ENCODE results near the gene CALU. TPM values are rescaled to one million over a fixed set of nuclear protein-coding genes. Genes with fewer than 3 reads are reported as not detected.

CALU gene
- polyA plus RNA-seq, 1 donor (not counting 4 experiments of a cell fraction or from before 2014, with no cell fraction given): 155 TPM

DNA sequence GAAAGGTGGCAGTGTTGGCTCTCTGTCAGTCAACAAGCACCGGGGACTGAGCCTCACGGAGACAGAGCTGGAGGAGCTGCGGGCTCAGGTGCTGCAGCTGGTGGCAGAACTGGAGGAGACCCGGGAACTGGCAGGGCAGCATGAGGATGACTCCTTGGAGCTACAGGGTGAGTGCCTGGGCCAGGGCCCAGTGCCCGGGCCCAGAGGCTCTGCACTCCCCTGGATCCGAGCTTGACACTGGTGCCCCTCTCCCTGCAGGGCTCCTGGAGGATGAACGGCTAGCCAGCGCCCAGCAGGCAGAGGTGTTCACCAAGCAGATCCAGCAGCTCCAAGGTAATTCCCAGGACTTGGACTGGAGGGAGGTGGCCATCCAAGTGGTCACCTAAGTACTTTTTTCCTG lies 55.3 kb downstream of the CALU start:
- peaks cover 16% of the 10 kb centered on the region for H3K27me3 ChIP-seq (ENCODE audit: control insufficient read depth, extremely low read depth, insufficient read depth, low read length)
- H3K79me2 ChIP-seq (ENCODE audit: control insufficient read depth, insufficient read depth, low read length): no peaks in the 10 kb centered on the region
- H3K27ac ChIP-seq (ENCODE audit: control insufficient read depth, insufficient read depth, low read length): no peak overlapping the region
- no peak overlapping the region for H2AFZ ChIP-seq (ENCODE audit: control insufficient read depth, low read length)
- DNase-seq (ENCODE audit: low read depth, low spot score) (no peak), FAIRE-seq (no peak)
- H3K36me3 ChIP-seq (ENCODE audit: control insufficient read depth in 2 of 2, extremely low read depth in 1 of 2, insufficient read depth in 2 of 2, low read length in 2 of 2): no peaks in the 10 kb centered on the region
- H3K9me3 ChIP-seq (ENCODE audit: control insufficient read depth, low read depth, low read length): no peaks in the 10 kb centered on the region
- no peak overlapping the region for H3K4me2 ChIP-seq (ENCODE audit: control insufficient read depth, extremely low read depth, insufficient read depth, low read depth, low read length)
- dilution Hi-C loops (cut with MboI; ENCODE audit: extremely low pct_ligation_motif_present, low sequenced_read_pairs): no loop called here
- no peak overlapping the region for H3K4me3 ChIP-seq (ENCODE audit: control insufficient read depth in 2 of 3, extremely low read depth in 1 of 3, insufficient read depth in 2 of 3, low read depth in 1 of 3, low read length in 3 of 3)
- H3K9ac ChIP-seq (ENCODE audit: control insufficient read depth, extremely low read depth, insufficient read depth, low read length): no peak overlapping the region
- H4K20me1 ChIP-seq (ENCODE audit: control insufficient read depth, extremely low read depth, insufficient read depth, low read length): no peaks in the 10 kb centered on the region
- H3K4me1 ChIP-seq (ENCODE audit: control insufficient read depth, extremely low read depth, insufficient read depth, low read length): no peaks in the 10 kb centered on the region
- no peaks in the 10 kb centered on the region for H3K9me1 ChIP-seq (ENCODE audit: control insufficient read depth, extremely low read depth, insufficient read depth, low read length)
- TF ChIP-seq, protein P1, sequence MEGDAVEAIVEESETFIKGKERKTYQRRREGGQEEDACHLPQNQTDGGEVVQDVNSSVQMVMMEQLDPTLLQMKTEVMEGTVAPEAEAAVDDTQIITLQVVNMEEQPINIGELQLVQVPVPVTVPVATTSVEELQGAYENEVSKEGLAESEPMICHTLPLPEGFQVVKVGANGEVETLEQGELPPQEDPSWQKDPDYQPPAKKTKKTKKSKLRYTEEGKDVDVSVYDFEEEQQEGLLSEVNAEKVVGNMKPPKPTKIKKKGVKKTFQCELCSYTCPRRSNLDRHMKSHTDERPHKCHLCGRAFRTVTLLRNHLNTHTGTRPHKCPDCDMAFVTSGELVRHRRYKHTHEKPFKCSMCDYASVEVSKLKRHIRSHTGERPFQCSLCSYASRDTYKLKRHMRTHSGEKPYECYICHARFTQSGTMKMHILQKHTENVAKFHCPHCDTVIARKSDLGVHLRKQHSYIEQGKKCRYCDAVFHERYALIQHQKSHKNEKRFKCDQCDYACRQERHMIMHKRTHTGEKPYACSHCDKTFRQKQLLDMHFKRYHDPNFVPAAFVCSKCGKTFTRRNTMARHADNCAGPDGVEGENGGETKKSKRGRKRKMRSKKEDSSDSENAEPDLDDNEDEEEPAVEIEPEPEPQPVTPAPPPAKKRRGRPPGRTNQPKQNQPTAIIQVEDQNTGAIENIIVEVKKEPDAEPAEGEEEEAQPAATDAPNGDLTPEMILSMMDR (optimal IDR thresholded peaks at IDR 0.05 in 1 of 3, IDR thresholded peaks at IDR 0.05 in 1 of 3, conservative IDR thresholded peaks at IDR 0.05 in 1 of 3; ENCODE audit: extremely low read depth in 1 of 3, insufficient read depth in 2 of 3, low read length in 3 of 3): no peak
- TF ChIP-seq EZH2 (IDR thresholded peaks at IDR 0.05; ENCODE audit: low read length): no peak

DNA sequence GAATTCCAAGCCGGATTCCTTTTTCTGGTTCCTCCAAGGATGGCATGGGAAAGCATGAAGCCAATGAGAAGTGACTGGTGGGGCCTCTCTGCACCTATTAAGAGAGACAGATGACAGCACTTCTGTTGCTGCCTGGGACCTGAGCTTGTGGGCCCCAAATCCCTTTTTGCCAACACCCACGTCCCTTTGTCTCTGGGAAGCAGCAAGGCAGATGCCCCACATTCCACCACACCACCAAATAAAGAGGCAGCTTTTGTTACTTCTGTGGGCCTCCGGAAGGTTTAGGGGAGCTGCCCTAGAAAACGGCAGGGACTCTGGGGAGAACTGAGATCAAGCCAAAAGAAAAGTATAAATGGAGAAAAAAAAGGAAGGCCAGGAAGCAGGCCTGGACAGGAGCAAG lies 56.0 kb downstream of the CALU start:
- Histone ChIP-seq H3K27ac (ENCODE audit: control insufficient read depth, insufficient read depth, low read length) (no peak overlapping the region), H3K36me3 (ENCODE audit: control insufficient read depth in 2 of 2, extremely low read depth in 1 of 2, insufficient read depth in 2 of 2, low read length in 2 of 2) (no peaks in the 10 kb centered on the region), H3K9ac (ENCODE audit: control insufficient read depth, extremely low read depth, insufficient read depth, low read length) (no peak overlapping the region), H4K20me1 (ENCODE audit: control insufficient read depth, extremely low read depth, insufficient read depth, low read length) (no peaks in the 10 kb centered on the region), H3K27me3 (ENCODE audit: control insufficient read depth, extremely low read depth, insufficient read depth, low read length) (peaks cover 9% of the 10 kb centered on the region), H3K4me2 (ENCODE audit: control insufficient read depth, extremely low read depth, insufficient read depth, low read depth, low read length) (no peak overlapping the region), H2AFZ (ENCODE audit: control insufficient read depth, low read length) (no peak overlapping the region), H3K79me2 (ENCODE audit: control insufficient read depth, insufficient read depth, low read length) (no peaks in the 10 kb centered on the region), H3K4me1 (ENCODE audit: control insufficient read depth, extremely low read depth, insufficient read depth, low read length) (no peaks in the 10 kb centered on the region), H3K4me3 (ENCODE audit: control insufficient read depth in 2 of 3, extremely low read depth in 1 of 3, insufficient read depth in 2 of 3, low read depth in 1 of 3, low read length in 3 of 3) (no peak overlapping the region), H3K9me1 (ENCODE audit: control insufficient read depth, extremely low read depth, insufficient read depth, low read length) (no peaks in the 10 kb centered on the region), H3K9me3 (ENCODE audit: control insufficient read depth, low read depth, low read length) (no peaks in the 10 kb centered on the region)
- FAIRE-seq (no peak), DNase-seq (ENCODE audit: low read depth, low spot score) (no peak)
- TF ChIP-seq EZH2 (IDR thresholded peaks at IDR 0.05; ENCODE audit: low read length): no peak
- TF ChIP-seq, protein P1 (optimal IDR thresholded peaks at IDR 0.05 in 1 of 3, IDR thresholded peaks at IDR 0.05 in 1 of 3, conservative IDR thresholded peaks at IDR 0.05 in 1 of 3; ENCODE audit: extremely low read depth in 1 of 3, insufficient read depth in 2 of 3, low read length in 3 of 3): no peak
- dilution Hi-C loops (cut with MboI; ENCODE audit: extremely low pct_ligation_motif_present, low sequenced_read_pairs): no loop called here

Data from keratinocyte (primary cell).